COLO668 (cell line): ENCODE data around the gene ETV3L.

ENCODE experiments used
- DNase-seq: peaks from one replicate; lab custom pipeline; 2025; ENCODE audit not compliant: unreplicated experiment; lab: John Stamatoyannopoulos, UW

ETV3L gene

DNA sequence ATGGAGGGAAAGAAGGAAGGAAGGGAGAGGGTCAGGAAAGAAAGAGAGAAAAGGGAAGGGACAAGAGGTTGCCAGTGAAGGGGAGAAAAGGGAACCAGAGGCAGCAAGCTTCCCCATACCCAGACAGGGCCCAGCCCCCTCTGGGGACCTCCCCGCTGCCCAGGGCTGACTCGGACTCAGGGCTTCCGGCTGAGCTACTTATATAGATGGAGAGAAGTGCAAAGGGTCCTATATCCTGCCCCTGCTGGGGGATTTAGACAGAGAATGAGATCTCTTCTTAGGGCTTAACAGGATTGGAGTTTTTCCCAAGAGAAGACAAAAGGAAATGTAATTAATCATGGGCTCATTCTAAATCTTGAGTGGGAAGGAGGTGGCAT is at the start of gene ETV3L:
Gene ETV3L (minus strand): TSS at position 176 of the 377 bp plus-strand sequence. CDS start 285 bp downstream, outside the sequence.
- no peak for DNase-seq

DNA sequence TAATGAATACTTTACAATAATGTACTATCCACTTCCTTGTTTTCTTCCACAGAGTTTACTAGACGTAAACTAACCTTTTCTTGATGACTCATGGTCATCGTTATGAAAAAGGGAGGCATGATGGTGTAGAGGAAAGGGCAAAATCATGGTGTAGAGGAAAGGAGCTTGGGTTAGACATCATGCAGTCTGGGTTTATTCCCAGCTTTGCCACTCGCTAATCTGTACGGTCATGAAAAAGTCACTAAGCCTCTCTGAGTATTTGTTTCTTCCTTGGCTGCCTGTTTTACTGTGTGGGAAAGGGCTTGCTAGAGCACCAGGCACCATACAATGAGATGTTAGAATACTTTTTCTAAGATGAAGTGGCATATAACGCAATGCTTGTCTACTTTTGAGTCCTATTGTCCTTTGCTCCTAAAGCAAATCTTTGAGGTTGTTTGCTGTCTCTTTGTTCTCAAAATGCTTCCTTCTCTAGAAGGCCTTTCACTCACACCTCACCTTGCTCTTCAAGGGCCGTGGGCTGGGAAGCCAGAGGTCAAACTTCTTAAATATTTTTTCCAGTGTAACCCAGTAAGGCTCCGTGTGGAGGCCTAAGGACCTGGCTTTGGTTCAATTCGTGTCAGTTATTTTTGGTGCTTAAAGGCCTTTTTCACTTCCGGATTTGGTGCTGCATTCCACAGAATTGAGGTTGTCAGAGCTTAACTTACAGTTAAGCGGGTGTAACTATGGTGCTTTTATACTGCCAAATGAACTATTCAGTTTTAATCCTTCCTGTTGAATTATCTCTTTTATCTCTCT is 48.5 kb upstream of the ETV3L start:
- no peak for DNase-seq

DNA sequence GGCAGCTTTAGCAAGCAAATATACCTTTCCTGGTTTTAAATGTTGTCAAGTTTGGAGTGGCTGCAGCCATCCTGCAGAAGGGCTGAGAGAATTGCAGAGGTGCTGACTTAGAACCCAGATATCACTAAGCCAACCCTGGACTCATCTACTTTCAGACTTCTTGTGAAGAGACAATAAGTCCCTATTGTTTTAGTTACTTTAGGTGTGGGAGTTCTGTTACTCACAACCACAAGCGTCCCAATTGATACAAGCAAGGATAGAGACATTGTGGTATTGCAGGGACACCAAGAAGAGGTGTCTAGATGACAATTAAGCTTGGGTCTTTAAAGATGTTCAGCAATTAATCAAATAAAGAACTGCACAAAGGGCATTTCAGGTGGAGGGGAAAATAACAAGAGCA is 47.4 kb upstream of the ETV3L start:
- DNase-seq = no peak

DNA sequence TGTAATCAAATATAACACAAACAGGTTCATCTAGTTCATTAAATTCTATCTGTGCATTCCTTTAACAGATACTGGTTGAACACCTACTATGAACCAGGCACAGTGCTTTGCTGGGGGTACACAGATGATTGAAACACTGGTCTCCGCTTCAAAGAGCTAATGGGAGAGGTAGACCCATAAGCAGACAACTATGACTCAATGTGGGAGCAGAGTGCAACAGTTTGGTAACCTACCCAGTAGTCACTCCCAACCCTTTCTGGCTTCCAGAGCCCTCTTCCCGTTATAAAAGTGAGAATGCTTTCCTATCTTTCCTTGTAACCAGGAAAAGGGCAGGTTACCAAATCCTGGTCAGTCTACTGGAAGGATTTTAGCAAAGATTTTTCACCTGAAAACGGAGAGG is 46.6 kb upstream of the ETV3L start:
- no peak for DNase-seq

DNA sequence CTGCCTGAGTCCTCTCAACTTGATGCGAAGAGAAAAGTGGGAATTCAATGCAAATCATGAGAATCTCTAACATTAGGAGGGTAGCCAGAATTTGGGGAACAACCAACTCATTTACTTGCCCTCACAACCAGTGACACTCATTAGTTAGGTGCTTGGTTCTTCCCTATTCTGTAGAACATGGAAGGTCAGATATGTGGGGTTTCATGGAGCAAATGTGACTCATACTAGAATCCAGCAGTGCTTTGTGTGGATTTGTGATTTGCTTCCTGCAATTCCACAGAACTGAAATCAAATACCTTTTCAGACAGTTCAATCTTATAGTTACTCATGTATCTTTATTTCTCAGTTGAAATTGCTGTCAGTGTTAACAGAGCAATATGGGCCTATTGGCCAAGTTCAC is 45.5 kb upstream of the ETV3L start:
- DNase-seq = no peak

DNA sequence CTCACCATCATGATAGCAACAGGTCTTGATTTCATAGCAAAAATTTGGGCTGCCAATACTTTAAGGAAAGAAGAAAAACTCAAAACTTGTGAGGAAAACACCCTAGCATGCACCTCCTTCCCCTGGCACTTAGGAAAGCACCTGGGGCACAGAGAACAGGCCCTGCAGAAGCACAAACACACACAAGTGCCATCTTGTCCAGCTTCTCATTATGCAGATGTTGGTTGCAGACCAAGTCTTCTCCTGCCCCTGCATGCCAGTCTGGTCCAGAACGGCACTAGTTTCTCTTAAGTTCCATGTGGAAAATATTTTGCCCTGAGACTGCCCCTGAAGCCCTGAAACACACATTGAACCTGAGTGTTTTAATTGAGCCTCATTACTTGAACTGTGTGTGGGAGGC is 44.9 kb upstream of the ETV3L start:
- DNase-seq = no peak

DNA sequence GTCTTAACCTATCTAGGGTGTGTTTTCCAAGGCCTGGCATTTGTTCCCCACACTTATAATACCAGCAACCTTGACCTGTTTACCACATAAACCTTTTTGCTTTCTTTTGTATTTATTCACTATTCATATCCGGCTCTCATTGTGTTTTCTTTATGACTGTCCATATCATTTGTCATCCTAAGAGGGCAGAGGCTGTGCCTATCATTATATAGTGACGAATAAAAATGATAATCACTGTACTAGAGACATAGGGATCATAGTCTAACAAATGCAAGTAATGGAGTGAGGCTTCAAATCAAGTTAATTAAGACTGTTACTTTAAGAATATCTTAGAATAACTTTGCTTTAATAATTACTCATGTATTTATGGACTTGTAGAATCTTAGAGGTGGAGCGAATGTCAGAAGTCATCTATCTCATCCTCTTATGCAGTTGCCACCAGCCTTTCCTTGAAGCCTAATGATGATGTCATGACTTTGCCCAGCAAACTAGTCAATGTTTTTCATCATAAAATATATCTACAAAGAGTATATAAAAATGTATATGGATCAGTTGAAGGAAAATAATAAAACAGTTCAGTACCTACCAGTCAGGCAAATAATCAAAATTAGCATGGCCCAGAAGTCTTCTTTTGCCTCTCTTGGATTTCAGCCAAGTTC is 43.3 kb upstream of the ETV3L start:
- no peak for DNase-seq

DNA sequence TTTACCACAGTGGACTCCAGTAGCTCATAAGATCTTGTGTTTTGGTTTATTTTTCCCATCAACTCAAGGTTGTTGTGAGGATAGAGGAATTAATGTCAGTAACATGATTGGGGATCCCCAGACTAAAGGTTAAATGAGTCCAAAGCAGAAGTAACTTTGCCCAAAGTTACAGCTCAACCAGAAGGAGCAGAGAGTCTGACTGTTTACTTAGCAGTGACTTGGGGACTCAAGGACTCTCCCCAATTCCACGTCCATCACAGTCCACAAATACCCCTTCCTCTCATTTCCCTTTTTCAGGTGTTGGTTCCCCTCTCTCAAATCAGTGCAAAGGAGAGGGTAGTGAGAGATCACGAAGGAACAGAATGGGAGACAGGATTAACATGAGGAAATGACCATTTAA is 42.6 kb upstream of the ETV3L start:
- no peak for DNase-seq

DNA sequence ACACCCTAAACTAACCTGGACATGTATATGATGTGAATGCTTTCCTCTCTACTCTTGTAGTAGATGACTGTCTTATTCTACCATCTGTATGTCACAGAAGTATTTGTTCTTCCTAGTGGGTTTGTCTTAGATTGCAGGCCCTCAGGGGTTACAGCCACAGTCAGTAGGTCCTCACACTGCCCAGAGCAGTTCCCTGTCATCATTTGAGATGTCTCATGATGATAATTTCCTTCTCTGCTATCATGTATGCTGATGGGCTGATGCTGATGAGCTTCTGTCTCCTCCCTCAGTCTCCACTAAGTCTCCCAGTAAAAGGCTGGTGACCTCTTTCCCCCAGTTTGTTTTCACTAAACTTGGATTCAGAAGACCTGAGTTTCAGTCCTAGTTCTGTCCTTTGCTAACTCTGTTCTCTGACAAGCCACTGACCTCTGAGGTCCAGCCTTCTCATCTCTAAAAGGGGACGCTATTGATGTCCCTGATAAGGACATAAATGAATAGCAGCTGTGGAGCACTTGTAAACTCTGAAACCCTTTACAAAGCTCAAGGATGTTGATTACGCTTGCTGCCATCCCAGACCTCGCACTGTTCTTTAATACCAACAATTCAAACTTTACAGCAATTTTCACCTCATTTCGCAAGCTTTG is 41.7 kb upstream of the ETV3L start:
- DNase-seq = no peak

DNA sequence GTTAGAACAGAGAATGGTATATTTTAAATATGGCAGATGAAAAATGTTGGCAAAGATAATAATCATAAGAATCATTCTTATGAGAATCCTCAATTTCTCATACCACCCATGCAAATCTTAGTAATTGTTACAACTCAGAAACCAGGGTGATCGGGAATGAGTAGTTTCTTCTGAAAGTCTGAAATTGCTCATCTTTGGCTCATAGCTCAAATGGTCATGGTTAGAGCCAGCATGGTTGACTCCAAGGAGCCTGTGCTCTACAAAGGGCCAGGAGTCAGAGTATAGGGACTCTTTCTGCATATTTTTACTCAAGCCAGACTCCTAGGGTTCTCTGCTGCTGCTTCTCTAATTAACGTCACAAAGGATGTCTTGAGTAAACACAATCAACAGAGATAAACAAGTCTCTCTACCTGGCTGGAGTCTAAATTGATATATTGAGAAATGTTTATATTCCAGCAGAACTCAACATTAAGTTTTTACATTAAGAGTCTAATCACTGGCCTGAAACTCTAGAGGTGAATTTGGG is 40.5 kb upstream of the ETV3L start:
- DNase-seq = no peak

DNA sequence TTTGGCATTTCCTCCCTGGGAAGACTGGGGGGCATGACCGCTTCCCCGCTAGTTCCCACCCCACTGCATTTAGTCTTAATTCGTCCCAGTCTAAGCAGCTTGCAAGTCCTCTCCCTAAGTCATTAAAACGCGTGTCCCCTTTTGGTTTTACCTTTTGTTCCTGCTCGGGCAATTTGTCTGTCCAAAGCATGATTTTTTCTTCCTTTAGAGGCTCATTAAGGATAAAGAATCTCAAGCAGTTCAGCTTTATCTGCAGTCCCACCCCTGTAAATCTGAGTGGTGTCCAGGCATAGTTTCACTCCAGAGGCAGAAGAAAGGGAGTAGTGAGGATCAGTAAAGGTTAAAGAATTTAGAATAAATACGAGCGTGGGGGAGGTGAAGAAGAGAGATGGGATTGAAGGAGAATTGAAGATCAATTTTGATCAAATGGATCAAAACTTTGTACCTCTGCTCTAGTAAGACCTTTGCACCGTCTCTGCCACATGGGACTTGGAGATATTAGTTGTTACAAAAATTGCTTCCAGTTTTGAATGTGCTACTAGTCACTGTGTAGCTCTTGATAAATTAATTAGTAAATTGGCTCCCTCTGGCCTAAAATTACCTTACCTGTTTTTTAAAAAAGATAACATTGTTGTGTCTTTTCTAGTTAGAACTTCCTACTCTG is 39.6 kb upstream of the ETV3L start:
- no peak for DNase-seq

DNA sequence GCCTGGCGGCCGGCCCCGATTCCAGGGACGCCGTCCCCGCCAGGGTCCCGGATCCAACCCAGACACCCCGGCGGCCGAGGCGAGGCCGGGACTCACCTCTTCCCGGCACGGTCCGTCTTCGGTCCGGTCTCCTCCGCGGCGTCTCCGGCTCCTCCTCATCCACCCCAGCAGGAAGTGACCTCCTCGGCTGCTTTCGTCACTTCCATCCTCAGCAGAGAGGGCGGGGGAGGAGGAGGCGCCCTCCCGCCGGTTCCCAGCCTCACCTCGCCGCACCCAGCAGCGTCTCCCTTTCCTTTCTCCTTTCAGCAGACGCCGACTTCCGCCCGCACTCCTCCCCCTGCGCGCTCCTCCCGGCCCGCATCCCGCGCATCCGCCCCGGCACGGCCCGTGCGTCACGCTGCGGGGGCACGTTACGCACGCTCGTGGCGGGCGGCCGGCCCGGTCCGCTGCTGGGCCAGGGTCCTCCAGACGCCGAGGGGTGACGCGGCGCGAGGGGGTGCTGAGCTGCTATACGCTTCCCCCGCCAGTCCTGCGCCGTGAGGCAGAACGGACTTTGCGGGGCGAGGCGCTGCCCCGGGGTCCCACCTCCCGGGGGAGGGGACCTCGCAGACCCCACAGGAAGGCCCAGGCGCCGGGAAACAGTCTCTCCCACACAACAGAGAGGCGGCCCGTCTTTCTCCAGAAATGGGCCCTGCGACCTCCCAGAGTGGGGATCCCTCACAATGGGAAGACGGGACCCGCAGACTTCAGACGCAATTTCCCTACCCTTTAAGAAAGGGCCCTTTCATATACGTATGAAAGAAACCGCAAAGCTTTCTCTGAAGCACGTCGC is 38.8 kb upstream of the ETV3L start, which contains the start of gene ETV3:
Gene ETV3 (minus strand): TSS at position 176 of the 832 bp plus-strand sequence. CDS start 2,043 bp downstream, outside the sequence.
- DNase-seq = peak; percentile 94

DNA sequence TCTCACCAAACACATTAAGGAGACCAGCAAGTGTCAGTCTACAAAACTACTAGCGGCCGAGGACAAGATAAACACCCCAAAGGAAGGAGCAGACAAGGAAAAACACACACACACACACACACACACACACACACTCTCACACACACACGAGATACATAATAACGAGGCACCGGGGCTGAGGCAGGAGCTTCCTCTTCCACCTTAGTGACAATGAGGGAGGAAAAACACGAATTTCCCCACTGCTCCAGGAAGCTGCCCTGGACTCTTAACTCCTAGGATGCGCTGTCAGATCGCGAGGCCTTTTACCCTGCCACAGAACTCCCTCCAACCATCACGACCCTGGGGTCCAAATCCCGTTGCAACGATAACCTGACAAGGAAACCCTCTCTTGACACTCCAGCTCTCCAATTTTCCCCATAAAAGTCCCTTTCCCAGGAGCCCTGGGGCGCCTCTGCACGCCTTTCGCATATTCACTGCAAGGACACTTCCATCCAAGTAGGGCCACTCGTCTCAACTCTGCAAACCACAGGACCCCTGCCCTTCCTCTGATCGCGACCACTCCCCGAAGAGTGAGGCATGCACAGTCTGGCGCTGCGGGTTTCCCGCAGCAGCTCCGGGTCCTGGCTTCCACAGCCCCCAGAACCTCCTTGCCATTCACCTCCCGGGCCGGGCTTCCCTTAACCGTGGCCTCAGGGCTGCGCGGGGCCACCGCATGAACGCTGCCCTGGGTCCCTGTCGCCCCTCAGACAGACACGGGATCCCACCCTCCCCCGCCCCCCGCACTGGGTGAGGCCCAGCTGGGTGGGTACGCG is 38.0 kb upstream of the ETV3L start:
- peak; percentile 37 for DNase-seq

DNA sequence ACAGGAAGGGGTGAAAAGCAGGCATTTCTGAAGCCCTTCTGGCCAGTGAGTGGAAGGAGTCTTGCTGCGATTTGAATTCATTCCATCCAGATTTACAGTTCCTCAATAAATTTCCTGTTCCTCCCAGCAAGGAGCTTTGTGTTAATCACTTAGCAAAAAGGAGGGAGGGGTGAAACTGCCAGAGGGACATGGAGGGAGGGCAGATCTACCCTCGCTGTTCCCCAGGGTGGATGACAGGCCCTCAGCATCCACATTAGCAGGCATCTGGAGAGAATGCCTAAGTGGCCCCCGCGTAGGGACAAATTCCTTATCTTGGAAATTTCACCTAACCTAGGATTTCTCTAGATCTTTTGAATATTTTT is 37.4 kb upstream of the ETV3L start:
- no peak for DNase-seq

DNA sequence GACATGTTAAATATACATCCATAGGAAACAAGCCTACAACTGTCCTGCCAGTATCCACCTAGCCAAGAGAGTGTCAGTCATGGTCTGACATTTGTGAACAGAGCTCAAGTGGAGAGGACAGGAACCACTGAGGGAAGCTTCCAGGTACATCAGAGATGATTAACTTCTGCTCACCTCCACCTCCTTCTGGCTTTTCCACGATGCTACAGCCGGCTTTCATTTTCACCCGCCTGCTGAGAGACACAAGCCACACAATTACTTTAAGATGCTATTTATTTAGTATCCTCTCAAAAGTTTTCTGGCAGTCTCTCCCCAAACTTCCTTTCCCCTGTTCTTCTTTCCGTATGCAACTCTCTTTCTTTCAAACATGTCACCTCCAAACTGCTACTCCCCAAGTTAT is 36.5 kb upstream of the ETV3L start:
- no peak for DNase-seq

DNA sequence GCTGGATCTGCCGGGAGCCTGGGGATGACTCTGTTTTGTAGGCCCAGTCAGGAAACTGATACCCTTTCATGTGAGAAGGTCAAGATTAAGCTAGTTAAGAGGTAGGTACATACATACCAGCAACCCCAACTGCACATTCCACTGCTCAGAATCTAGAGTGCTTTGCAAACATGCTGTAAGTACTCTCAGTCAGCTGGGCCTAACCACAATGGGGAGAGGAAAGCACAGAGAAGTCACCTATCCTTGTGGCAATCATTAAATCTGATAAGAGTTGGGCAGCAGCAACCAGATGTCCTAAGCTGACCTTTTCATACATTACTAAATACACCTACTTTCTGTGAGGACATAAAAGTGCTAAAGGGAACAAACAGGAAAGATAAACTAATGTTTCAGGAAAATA is 36.0 kb upstream of the ETV3L start:
- DNase-seq = no peak

DNA sequence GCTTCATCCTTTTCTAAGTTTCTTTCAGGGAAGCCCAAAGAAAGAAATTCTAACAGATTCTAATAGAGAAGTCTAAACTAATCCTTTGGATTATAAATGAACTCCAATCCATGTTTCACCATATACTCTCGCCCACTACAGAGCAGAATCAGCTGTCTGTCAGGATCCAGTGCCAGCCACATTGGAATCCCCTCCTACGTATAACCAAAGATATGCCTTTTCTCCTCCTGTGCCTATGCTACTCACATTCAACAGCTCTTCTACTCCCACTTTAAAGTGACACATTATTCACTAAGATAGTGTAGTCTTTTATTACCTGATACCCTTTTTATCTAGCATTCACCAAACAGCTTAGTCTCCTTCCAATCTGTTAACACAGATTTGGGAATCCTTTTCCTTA is 35.5 kb upstream of the ETV3L start:
- no peak for DNase-seq

DNA sequence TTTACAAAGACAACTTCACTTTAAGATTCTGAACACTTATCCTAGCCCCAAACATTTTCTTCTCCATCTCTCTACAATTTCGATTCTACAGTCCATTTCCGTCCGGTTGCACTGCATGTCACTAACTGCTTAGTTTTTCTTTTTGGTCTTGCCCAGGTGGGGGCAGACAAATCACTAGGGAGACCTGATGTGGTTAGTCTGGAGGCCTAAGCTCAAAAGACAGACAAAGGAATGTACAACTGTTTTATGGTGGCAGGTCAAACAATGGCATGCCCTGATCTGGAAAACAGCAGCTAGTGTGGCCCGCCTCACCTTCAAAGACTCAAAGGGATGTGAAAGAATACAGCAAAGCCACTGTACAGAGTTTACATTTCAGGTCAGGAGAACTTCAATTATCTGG is 34.8 kb upstream of the ETV3L start:
- DNase-seq = no peak

DNA sequence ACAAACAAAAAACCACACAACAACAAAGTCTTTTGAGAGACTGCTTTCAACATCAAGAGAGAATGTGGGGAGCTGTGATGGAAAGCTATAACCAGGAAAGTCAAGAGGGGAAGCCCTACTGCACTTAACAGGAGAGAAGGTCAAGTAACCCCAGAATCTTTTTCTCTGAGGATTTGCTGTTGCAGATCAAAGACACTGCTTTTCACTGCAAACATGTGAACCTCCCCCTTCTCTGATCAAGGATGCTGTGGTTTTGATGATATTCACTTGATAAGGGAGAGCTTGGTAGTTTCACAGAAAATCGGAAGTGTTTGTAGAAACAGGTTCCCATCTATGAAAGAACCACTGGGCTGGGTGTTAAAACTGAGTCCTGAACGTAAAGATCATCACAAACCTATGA is 33.8 kb upstream of the ETV3L start:
- DNase-seq = no peak
